Stimulated activated CD8-positive, alpha-beta memory T cell treated with anti-CD3 and anti-CD28 coated beads, Interleukin-2, amount 100 ng/mL, for 1 hour (primary cell): ENCODE measurements around the gene UBE2G1.

Experiments
- DNase-seq, 2 donors: peaks; one replicate each; pipeline ENCODE4 v3.0.0-alpha.2; 2020; ENCODE audit warnings: low read depth in 2 of 2

Gene UBE2G1

DNA sequence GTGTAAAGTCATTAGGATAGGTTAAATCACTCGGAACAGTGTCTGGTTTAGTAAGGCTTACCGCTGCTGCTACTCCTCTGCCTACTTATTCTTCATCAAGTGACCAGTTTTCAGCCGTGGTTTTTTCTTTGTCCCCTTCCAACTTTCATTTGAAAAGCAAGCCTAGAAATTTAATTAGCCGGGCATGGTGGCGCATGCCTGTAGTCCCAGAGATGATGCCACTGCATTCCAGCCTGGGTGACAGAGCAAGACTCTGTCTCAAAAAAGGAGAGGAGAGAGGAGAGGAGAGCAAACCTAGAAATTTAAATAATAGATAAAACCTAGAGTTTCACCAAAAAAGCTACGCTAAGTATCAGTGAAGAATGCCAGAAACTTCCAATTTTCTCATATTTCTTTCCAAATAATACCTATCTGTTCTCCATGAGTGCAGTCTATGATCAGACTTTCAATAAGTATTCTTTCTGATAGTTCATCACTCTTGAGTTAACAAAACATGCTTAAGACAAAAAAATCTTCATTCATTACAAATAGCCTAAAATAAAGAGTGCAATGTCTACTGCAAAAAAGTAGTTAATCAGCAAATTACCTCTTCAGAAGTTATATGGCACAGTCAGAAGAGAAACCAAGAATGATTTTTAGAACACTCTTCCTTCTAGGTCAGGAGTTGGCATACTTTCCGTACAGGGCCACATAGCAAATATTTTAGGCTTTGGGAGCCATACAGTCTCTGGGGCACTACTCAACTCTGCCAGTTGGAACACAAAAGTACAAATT, 117.8 kb downstream of the UBE2G1 start:
- DNase-seq: no peak

DNA sequence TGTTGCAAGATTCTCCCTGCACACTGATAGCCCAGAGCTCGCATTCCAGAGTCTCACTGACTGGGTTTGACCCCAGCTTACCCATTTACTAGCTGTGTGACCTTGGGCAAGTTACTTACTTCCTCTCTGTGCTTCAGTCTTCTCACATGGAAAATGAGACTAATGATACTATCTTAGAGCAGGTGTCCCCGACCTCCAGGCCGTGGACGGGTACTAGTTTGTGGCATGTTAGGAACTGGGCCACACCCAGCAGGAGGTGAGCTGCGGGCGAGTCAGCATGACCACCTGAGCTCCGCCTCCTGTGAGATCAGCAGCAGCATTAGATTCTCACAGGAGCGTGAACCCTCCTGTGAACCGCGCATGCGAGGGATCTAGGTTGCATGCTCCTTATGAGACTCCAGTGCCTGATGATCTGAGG, 118.5 kb downstream of the UBE2G1 start:
- DNase-seq: no peak

DNA sequence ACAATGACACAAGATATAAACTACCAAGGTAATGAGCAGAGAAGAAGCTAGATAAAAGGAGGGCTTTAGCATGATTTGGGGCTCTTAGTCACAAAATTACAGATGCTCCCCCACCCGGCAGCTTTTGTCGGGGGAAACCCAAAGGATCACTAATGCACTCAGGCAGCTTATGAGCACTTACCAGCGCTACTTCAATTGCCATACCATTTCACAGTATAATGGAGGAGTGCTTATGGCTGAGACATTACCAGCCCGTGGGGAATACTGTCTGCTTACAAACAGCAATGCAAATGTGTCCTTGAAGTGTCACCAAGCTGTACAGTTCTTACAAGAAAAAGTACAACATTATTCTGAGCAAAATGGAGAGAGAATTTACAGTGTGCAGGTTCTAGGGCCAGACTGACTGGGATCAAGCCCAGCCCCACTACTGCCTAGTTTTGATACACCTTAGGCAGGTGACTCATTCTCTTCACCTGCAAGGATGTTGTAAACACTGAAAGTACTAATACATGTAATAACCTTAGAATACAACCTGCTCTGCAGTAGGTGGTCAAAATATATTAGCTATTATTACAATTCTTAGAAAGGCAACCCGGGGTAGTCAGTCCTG, 119.0 kb downstream of the UBE2G1 start:
- DNase-seq: no peak

DNA sequence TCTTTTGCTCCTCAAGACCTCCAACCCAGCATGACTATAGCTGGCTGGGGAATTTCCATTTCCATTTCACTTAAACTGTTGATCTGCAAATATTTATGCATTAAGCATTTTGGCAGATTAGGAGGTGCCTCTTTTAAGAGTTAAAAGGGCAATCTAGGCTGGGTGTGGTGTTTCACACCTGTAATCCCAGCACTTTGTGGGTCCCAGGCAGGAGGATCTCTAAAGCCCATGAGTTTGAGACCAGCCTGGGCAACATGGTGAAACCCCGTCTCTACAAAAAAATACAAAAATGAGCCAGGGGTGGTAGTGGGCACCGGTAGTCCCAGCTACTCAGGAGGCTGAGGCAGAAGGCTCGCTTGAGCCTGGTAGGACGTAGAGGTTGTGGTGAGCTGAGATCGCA, 119.8 kb downstream of the UBE2G1 start:
- no peak for DNase-seq

DNA sequence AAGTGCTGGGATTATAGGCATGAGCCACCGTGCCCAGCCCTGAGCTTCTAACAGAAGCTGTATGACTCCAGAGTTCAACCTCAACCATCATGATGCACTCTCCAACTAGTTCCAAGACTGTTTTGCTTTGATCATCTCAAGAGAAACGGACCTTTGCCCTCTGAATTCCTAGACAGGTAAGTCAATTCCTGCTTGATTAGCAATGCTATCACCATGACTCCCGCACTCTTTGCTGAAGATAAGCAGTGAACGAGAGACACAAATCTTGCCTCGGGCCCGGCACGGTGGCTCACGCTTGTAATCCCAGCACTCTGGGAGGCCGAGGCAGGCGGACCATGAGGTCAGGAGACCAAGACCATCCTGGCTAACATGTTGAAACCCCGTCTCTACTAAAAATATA, 124.9 kb downstream of the UBE2G1 start:
- DNase-seq: no peak

DNA sequence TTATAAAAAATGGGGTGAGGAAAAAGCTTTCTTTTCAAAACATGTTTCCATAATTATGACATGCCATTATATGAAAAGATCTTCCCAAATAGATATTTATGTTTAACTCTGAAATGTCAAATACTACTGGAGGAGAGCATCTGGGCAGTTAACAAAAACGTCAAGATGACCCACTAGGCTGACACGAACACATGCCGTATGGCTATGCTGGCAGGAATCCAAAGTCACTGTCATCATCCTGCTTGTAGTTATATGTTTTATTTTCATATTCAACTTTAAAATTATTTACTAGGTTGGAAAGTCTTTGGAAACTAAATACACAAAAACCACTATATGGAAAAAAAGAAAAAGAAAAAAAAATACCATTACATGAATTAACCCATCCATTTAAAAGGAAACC, 130.0 kb downstream of the UBE2G1 start:
- DNase-seq: no peak

DNA sequence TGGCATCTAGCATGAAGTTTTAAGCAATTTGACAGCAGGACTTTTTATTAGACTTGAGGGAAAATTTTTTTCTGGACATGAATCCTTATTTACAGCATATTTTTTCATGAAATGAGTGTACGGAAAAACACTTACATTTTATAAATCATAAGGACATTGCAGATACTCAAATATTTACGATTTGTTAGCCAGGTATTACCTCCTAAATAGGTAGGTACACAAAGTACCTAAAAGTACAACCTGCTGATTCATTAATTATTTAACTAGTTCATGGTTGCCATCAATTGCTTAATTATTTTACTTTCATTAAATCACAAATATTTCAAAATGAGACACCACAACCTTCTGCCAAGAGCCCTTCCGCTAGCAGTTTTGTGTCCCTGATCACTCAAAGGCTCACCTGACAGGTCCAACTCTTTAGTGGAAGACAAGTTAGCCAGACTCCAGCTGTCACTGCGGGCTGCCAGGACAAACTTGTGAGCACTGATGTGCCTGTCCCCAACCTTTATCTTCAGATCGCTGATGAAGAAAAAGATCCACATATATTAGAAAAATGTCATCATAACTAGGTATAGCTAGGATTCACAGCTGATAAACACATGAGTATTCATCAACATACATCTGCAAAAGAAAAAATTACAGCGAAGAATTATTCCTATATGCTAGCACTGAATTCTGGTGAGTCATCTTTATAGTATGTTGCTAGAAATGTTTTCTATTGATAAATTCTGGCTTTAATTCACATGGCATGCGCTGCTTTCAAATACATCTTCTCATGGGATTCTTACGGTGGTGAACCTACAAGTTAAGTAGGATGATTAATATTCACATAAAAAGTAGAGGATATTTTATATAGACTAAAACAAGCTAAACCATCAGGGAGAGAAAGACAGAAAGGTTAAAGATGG, 130.8 kb downstream of the UBE2G1 start:
- no peak for DNase-seq

DNA sequence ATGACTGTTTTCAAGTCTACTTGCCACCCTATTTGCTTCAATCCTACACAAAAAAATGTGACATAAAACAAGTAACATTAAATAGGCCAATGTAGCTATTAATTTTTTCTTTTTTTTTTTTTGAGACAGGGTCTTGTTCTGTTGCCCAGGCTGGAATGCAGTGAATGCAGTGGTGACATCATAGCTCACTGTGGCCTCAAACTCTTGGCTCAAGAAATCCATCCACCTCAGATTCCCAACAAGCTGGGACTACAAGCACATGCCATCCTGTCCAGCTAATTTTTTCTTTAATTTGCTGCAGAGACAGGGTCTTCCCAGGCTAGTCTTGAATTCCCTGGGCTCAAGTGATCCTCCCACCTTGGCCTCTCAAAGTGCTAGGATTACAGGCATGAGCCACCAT, 132.1 kb downstream of the UBE2G1 start:
- DNase-seq: no peak

DNA sequence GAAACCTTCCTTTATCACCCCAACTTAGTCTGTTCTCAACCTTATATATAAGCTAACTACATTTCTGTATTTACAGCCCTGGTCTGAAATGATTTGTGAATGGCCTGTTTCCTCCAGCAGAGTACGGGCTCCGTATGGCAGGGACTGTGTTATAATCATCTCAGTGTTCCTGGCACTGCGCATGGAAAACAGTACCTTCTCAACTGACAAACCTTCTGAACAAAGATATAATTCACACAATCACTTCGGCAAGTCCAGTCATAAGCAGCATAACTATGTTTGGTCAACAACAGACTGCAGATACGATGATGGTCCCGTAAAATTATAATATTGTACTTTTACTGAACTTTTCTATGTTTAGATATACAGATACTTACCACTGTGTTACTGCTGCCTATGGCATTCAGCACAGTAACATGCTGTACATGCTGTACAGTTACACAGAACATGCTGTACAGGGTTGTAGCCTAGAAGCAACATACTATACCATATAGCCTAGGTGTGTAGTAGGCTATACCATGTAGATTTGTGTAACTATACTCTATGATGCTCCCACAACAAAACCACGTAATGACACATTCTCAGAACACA, 132.7 kb downstream of the UBE2G1 start:
- DNase-seq: no peak

DNA sequence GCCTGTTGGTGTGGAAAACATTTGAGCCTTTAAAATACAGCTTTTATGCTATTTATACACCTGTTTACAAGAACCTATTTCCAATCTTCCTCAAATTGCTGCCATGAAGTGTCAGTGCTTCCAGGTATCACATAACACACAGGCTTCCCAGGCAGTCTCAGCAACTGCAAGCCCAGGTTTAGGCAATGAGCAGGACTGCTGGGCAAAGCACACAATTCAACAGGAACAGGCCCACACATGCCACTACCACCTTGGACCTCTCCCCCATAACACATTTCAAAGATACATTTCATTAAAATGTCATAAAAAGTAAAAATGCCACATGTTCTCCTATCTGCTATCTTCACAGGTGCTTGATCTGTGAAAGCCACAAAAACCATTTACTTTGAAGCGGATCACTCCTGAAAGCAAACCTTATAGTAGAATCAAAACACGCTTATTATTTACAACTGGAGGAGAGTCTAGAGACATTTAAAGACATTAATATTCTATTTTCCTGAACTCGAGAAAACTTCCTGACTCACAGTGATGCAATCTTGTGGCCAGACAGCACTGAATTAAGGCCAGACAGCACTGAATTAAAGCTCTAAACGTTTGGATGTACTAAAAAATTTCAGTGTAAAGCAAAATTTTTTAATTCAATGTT, 134.2 kb downstream of the UBE2G1 start:
- DNase-seq: no peak

DNA sequence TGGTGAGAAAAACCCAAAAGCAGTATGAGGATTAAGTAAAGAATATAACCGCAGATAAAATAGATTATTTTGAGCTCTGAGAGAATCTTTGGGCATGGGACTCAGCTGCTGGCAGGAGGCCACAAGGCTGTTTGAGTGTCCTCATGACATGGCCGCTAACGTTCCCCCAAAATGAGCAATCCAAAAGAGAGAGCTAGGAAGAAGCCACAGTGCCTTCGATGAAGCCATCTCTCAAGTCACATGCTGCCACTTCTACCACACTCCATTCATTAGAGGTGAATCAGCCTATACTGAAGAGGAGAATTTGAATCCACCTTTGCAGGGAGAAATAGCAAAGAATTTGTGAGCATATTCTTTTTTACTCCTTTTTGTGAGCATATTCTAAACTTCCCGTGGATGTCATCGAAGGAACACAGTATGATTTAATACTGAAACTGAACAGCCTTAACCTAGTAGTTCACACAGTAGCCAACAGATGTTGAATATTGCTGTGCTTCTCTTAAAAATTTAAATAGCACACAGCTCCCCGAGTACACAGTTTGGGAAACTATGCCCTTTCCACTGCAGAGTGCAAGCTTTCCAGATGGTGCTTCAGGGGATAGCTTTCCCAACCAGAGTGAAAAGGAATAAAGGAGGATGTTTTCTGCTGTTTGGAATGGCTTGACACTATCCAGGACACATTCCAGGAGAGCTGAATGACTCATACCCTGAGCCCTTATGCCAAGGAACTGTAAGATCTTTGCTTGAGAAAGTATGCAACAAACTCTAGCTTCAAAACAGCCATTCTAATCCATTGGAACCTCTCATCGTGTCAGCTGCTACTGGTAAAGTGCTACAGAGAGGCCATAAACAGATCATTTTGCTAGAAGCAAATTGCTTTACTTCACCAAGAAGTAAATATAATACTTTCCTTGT, 136.6 kb downstream of the UBE2G1 start:
- no peak for DNase-seq

DNA sequence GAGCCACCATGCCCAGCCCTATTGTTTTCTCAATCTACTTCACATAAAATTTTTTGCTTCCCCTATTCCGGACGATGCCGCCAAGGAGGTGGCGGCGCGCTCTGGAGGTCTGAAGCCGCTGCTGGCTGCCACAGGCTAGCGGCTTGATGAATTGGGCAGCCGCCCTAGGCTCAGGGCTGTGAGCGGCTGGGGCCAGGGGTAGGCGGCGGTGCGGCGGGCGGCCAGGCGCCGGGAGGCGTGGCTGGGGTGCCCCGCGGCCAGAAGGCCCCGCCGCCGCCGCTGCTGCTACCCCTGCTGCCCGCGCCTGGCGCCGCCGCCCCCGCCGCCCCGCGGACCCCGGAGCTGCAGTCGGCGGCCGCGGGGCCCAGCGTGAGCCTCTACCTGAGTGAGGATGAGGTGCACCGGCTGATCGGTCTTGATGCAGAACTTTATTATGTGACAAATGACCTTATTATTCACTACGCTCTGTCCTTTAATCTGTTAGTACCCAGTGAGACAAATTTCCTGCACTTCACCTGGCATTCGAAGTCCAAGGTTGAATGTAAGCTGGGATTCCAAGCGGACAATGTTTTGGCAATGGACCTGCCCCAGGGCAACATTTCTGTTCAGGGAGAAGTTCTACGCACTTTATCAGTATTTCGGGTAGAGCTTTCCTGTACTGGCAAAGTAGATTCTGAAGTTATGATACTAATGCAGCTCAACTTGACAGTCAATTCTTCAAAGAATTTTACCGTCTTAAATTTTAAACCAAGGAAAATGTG, 144.4 kb downstream of the UBE2G1 start:
- no peak for DNase-seq

DNA sequence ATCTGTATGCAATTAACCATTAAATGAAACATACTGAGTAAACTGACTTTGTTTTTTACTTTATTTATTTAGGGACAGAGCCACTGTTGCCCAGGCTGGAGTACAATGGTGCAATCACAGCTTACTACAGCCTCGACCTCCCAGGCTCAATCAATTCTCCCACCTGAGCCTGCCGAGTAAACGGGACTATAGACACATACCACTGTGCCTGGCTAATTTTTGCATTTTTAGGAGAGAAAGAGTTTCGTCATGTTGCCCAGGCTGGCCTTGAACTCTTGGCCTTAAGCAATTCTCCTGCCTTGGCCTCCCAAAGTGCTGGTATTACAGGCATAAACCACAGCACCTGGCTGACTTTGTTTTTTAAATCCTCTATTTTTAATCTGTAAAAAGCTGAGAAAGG, 145.3 kb downstream of the UBE2G1 start:
- no peak for DNase-seq

DNA sequence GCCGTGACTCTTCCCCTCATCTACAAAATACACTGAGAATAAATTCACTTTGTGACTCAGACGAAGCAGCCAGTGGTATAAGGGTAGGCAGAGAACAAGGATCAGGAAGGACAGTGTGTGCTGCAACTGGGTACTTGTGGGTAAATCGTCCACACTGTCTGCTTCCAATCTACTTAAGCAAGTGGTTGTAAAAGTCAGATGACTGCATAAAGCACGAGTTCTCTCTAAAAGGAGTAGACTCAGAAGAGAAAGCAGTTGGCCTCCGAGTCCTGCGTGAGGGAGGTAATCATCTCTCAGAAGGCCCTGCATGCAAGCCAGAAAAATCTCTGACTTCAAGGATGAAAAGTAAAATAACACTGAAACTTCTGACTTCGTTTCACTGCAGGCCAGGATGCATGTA, 145.8 kb downstream of the UBE2G1 start:
- DNase-seq: no peak
